ENCODE measurements around the gene CCDC60.

The CCDC60 gene

GRCh38 chr12:119446459-119446858 is 111.9 kb downstream of the CCDC60 start:
- DNase-seq (ENCODE audit: low read depth in 2 of 2): no peak

DNA sequence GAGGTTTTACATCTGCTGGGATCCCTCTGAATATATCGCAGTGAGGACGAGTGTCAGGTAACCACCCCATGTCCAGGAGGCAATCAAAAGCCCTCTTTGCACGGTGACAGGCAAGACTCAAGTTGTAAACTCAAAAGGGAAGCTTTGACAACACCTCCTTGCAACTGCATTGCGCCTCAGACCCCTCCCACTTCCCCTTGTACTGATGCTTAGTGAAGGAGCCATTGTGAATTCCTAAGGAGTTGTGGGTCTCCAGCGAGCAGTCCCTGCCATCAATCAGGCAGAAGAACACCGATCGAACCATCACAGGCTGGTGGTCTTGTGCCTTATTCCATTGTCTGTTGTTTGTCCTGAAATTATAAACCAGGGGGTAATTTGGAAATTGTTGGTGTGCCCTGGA is 112.6 kb downstream of the CCDC60 start:
- no peak for DNase-seq (ENCODE audit: low read depth in 2 of 2)

DNA sequence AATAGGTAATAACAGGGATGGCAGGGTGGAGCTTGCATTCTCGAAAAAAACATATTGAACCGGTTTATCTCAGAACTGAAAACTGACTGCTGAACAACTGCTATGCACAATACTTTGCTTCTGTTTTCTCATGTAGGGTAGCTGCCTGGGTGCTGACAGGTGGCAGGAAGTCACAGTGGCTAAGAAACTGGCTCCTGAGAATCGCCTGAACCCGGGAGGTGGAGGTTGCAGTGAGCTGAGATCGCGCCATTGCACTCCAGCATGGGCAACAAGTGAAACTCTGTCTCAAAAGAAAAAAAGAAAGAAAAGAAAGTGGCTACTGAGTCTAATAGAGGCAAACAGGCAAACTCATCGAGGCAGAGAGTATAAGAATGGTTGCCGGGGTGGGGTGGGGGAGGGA is 113.1 kb downstream of the CCDC60 start:
- DNase-seq (ENCODE audit: low read depth in 2 of 2): no peak

DNA sequence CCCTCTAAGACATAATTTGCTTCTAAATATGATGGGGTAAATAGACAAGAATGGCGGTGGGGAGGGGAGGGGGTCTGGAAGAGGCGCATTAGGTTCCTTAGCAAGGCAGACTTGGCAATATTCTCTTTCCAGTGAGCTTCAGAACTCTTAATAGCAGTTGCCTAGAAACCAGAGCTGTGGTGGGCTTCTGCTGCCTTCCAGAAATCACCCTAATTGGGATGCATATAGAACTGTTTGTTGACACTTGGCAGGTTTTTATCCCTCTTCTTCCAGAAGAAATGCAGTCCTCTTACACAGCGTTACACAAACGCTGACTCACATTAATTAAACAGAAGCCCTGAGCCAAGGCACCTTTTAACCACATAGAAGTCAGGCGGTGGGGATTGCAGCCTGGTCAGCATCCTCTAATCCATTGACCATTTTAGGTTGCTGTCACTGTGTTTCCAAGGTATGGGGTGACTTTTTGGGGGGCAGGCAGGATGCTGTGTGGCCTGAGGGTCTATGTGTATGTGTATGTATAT is 114.1 kb downstream of the CCDC60 start:
- DNase-seq (ENCODE audit: low read depth in 2 of 2): no peak

DNA sequence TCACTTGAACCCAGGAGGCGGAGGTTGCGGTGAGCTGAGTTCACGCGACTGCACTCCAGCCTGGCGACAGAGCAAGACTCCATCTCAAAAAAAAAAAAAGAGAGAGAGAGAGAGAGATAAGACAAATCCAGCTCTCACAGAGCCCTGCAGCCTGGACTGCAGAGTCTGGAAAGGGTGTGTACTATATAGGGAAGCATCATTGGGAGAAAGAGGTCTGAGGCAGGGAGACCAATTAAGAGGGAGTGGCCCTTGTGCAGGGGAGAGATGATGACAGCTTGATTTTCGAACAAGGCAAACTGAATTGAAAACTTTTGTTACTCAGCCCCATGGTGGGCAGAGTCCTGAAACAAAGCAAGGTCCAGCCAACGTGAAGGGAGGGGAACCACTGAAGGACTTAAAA is 116.2 kb downstream of the CCDC60 start:
- no peak for DNase-seq (ENCODE audit: low read depth in 2 of 2)

DNA sequence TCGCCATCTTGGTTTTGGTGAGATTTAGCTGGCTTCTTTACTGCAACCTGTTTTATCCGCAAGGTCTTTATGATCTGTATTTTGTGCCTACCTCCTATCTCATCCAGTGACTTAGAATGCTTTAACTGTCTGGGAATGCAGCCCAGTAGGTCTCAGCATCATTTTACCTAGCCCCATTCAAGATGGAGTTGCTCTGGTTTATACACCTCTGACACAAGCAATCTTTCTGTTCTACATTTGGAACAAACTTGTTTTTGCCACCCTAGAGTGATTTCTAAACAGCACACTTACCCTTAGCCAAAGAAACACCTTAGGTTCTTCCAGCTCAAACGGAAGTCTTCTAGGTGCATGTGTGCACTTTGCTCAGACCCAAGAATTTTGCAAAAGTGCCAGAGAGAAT is 122.3 kb downstream of the CCDC60 start:
- DNase-seq (ENCODE audit: low read depth in 2 of 2): no peak

GRCh38 chr12:119457271-119457670 is 122.7 kb downstream of the CCDC60 start:
- no peak for DNase-seq (ENCODE audit: low read depth in 2 of 2)

- no peak for DNase-seq (ENCODE audit: low read depth in 2 of 2)
These were observed 125.0 kb downstream of the CCDC60 start for GRCh38 chr12:119459481-119459880.

DNA sequence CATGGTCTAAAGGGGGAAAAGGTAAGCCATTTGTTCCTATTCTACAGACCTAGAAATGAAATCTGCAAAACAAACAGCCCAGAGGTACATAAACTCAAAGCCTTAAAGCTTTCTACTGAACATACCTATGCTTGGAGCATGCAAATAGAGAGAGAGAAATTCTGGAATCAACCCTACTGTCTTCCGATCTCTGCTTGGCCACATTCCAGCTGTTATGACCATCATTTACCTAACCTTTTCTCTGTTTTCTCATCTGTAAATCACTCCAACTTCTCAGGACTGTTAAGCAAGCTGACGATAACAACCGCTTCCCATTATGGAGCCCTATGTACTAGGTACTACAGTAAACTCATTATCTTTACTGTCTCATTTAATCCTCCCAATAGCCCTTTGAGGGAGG is 126.3 kb downstream of the CCDC60 start:
- no peak for DNase-seq (ENCODE audit: low read depth in 2 of 2)

GRCh38 chr12:119461636-119462214 is 127.2 kb downstream of the CCDC60 start:
- no peak for DNase-seq (ENCODE audit: low read depth in 2 of 2)

DNA sequence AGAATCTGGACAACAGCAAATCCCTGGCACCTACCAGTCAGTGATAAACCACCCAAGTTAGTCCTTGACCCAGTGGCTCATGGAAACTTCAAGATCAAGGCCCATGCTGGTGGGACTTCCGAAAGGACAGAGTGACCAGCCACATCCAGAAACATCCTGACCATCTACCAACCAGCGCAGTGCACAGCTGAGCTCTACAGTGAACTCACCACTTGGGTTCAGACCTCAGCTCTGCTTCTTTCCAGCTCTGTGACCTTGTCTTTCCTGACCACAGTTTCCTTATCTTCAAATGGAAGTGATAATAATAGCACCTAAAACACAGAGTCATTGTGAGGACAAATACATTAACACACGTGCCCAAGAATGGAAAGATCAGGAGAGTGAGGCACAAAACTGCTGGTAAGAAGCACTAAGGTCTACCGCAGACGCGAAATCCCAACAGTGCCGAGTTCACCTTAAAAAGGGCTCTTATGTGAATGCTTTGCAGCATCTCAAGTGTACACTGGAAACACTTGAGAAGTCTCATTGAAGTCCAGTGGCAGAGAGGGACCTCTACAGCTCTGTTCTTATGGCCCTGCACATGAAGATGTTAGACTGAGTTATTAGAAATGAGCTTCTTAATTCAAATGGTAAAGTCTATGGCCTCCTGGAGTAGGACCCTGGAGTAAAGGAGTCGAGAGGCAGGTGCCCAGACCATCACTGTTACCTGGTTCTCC is 128.8 kb downstream of the CCDC60 start:
- DNase-seq (ENCODE audit: low read depth in 2 of 2): no peak

GRCh38 chr12:119468296-119468695 is 133.8 kb downstream of the CCDC60 start:
- DNase-seq (ENCODE audit: low read depth in 2 of 2): no peak

DNA sequence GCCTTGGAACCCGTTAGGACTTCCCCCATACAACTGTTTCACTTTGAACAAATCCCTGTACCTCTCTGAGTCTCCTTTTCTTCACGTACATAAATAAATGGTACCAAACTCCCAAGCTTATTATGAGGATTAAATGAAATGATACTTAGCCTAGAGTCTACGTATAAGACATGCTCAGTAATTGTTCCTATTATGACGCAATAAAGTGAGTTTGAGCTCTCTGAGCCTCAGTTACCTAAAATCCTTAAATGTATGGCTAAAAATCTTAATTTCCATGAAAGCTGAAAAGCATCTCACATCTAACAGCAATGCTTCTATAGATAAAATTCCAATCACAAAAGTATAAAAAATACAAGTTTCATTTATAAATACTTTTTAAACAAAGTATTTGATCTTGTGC is 141.1 kb downstream of the CCDC60 start:
- no peak for DNase-seq (ENCODE audit: low read depth in 2 of 2)

GRCh38 chr12:119476951-119477350 is 142.4 kb downstream of the CCDC60 start:
- DNase-seq (ENCODE audit: low read depth in 2 of 2): no peak

GRCh38 chr12:119479121-119479561 is 144.6 kb downstream of the CCDC60 start:
- no peak for DNase-seq (ENCODE audit: low read depth in 2 of 2)

DNA sequence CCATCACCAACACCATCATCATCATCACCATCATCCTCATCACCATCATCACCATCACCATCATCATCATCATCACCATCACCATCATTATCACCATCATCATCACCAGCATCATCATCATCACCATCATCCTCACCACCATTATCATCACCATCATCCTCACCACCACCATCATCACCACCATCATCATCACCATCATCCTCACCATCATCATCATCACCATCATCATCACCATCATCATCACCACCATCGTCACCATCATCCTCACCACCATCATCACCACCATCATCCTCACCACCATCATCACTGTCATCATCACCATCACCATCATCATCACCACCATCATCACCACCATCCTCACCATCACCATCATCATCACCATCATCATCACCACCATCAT is 146.0 kb downstream of the CCDC60 start:
- no peak for DNase-seq (ENCODE audit: low read depth in 2 of 2)

GRCh38 chr12:119486599-119487154 is 152.1 kb downstream of the CCDC60 start:
- no peak for DNase-seq (ENCODE audit: low read depth in 2 of 2)

DNA sequence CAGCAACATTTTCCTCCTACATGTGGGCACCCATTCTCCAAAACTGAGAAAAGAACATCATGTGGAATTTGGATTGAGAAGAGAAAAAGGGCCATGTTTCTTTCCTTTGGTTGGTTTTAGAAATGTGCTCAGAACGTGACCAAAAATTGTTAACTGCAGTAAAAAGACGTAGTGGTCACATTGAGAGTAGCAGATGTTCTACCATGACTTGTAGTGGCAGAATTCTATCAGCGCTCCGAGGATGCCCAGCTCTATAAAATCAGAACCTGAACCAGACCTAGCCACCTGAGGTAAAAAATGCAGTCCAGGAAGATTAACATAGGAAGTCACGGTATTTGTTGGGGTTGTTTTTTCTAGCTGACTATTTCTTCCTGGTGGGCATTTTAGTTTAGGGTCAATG is 157.3 kb downstream of the CCDC60 start:
- no peak for DNase-seq (ENCODE audit: low read depth in 2 of 2)

GRCh38 chr12:119500209-119500608 is 165.7 kb downstream of the CCDC60 start:
- no peak for DNase-seq (ENCODE audit: low read depth in 2 of 2)

DNA sequence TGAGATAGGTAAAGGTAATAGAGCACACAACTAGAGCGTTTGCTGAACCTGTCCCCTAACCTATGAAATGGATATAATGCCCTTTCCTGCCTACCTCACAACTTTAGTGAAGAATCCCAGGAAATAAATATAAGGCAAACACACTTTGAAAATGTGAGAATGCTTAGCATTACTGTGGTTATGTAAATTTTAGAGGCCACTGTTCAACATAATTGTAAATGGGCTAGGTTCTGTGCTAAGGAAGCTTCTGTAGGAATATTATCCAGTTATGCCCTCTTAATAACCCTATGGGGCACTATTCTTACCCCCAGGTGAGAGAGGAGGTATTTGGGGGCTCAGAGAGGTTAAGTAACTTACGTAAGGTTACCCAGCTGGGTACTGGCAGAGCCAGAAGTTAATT is 166.5 kb downstream of the CCDC60 start:
- no peak for DNase-seq (ENCODE audit: low read depth in 2 of 2)

DNA sequence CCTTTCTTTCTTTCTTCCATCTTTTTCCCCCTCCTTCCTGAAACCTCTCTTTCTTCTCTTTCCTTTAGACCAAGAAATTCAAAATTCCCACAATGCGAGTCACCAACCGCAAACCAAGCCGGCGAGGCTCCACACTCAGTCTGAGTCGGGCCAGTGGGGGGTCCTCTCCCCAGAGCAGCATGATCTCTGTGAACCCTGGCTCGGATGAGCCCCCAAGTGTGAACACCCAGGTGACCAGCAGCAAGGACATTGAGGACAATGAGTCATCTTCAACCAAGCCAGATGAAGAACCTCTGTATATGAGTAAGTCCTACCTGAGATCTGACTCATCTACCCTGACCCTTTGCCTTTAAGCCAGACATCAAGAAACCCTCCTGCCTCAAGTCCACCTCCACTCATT is 170.5 kb downstream of the CCDC60 start:
- no peak for DNase-seq (ENCODE audit: low read depth in 2 of 2)

- no peak for DNase-seq (ENCODE audit: low read depth in 2 of 2)
These were observed 178.4 kb downstream of the CCDC60 start for GRCh38 chr12:119512772-119513497.

- DNase-seq (ENCODE audit: low read depth in 2 of 2): no peak
These were observed 193.7 kb downstream of the CCDC60 start for GRCh38 chr12:119528241-119528640.

Data from activated CD8-positive, alpha-beta memory T cell treated with anti-CD3 and anti-CD28 coated beads for 4 hours (primary cell).